ENCODE data around the gene CAMKV. TPM values are rescaled to one million over a fixed set of nuclear protein-coding genes. Genes with fewer than 3 reads are reported as not detected.
"Not testable (repeated sequence)": the region's sequence is repeated elsewhere in the genome, so short reads cannot be mapped to it uniquely, and the experiment has no call there.

Gene CAMKV
- not detected in 2 replicates for total RNA-seq

DNA sequence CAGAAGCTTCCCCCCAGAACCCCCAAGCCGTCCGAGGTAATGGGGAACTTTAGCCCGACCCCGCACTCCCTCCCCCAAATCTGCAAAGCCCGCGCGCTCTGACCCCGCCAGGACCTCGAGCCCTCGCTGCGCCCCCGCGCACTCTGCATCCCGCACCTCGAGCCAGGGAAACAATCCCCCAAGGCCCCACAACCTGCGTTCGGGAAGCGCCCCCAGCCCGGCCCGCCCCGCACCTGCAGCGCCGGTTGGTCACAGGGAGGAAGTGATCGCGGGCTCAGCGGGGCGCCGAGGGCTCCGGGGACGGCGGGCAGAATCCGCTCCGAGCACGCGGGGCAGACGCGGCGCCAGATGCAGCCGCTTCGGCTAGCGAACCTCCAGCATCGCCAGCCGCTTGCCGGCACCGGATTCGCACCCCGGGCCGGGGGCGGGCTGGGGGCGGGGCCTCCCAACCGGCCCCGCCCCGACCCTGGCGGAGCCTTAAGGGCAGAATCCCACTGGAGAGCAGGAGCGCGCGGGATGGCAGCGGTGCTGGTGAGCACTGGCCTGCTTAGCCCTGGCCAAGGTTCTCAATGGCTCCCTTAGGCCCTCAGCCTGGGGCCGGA lies at the start of gene CAMKV:
Gene CAMKV (minus strand): TSS at position 382 of the 602 bp plus-strand sequence. CDS start 7,518 bp downstream, outside the sequence.
- H3K4me2 ChIP-seq (ENCODE audit: insufficient read depth, low read length) = no peak within 1 kb of the TSS
- TF ChIP-seq, protein P1, sequence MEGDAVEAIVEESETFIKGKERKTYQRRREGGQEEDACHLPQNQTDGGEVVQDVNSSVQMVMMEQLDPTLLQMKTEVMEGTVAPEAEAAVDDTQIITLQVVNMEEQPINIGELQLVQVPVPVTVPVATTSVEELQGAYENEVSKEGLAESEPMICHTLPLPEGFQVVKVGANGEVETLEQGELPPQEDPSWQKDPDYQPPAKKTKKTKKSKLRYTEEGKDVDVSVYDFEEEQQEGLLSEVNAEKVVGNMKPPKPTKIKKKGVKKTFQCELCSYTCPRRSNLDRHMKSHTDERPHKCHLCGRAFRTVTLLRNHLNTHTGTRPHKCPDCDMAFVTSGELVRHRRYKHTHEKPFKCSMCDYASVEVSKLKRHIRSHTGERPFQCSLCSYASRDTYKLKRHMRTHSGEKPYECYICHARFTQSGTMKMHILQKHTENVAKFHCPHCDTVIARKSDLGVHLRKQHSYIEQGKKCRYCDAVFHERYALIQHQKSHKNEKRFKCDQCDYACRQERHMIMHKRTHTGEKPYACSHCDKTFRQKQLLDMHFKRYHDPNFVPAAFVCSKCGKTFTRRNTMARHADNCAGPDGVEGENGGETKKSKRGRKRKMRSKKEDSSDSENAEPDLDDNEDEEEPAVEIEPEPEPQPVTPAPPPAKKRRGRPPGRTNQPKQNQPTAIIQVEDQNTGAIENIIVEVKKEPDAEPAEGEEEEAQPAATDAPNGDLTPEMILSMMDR (IDR thresholded peaks at IDR 0.05; ENCODE audit: extremely low read depth, low read depth, low read length) = no peak
- no peaks in the 10 kb centered on the region for H3K9me3 ChIP-seq (ENCODE audit: low read depth, low read length)
- no peaks in the 10 kb centered on the region for H3K4me1 ChIP-seq (ENCODE audit: insufficient read depth, low read length)
- no peaks in the 10 kb centered on the region for H4K20me1 ChIP-seq (ENCODE audit: insufficient read depth, low read length)
- peaks cover 46% of the 10 kb centered on the region for H3K27me3 ChIP-seq (ENCODE audit: insufficient read depth, low read length)
- H3K4me3 ChIP-seq (ENCODE audit: insufficient read depth, low read length) = no peak within 1 kb of the TSS
- H3K36me3 ChIP-seq (ENCODE audit: insufficient read depth, low read length) = no peaks in the 10 kb centered on the region
- H2AFZ ChIP-seq (ENCODE audit: low read length) = no peak within 1 kb of the TSS
- DNase-seq (ENCODE audit: insufficient read length, low spot score, missing footprints) = peak; percentile 88
- no peaks in the 10 kb centered on the region for H3K79me2 ChIP-seq (ENCODE audit: insufficient read depth, low read length)
- H3K27ac ChIP-seq (ENCODE audit: low read depth, low read length) = no peak within 1 kb of the TSS

- H3K4me1 ChIP-seq (ENCODE audit: insufficient read depth, low read length); H4K20me1 ChIP-seq (ENCODE audit: insufficient read depth, low read length); H3K4me2 ChIP-seq (ENCODE audit: insufficient read depth, low read length); H3K27me3 ChIP-seq (ENCODE audit: insufficient read depth, low read length); H3K79me2 ChIP-seq (ENCODE audit: insufficient read depth, low read length); H3K9me3 ChIP-seq (ENCODE audit: low read depth, low read length); H2AFZ ChIP-seq (ENCODE audit: low read length); H3K36me3 ChIP-seq (ENCODE audit: insufficient read depth, low read length); H3K4me3 ChIP-seq (ENCODE audit: insufficient read depth, low read length); DNase-seq (ENCODE audit: insufficient read length, low spot score, missing footprints); H3K27ac ChIP-seq (ENCODE audit: low read depth, low read length): not testable (repeated sequence)
These were observed 48.3 kb upstream of the CAMKV start for GRCh38 chr3:49917806-49918590.

DNA sequence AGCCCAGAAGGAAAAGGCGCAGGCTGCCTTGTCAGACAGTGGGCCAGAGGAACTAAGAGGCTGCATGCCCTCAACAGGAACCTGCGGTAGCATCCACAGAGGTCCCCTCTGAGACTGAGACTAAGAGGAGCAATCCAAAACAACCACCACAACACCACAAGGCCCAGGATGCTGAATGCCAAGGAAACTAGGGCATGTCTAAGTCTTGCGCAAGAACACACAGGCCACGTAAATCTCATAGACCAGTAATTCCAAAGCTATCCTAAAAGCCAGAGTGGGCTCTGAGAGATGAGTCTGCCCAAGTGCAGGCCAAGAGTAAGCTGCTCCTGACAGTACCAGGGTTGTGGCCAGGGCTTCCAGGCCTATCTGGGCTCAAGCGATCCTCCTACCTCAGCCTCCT lies 47.0 kb upstream of the CAMKV start:
- Histone ChIP-seq H3K27ac (ENCODE audit: low read depth, low read length) (no peak overlapping the region), H4K20me1 (ENCODE audit: insufficient read depth, low read length) (peaks cover 6% of the 10 kb centered on the region), H3K27me3 (ENCODE audit: insufficient read depth, low read length) (no peaks in the 10 kb centered on the region), H3K79me2 (ENCODE audit: insufficient read depth, low read length) (no peaks in the 10 kb centered on the region), H3K36me3 (ENCODE audit: insufficient read depth, low read length) (peaks cover 3% of the 10 kb centered on the region), H3K4me2 (ENCODE audit: insufficient read depth, low read length) (no peak overlapping the region), H2AFZ (ENCODE audit: low read length) (no peak overlapping the region), H3K4me1 (ENCODE audit: insufficient read depth, low read length) (peaks cover 4% of the 10 kb centered on the region), H3K9me3 (ENCODE audit: low read depth, low read length) (no peaks in the 10 kb centered on the region), H3K4me3 (ENCODE audit: insufficient read depth, low read length) (no peak overlapping the region)
- peak; percentile 89 for DNase-seq (ENCODE audit: insufficient read length, low spot score, missing footprints)
- TF ChIP-seq, protein P1 (IDR thresholded peaks at IDR 0.05; ENCODE audit: extremely low read depth, low read depth, low read length) = no peak

GRCh38 chr3:49914906-49915305 lies 45.2 kb upstream of the CAMKV start:
- Histone ChIP-seq H3K36me3 (ENCODE audit: insufficient read depth, low read length) (peaks cover 6% of the 10 kb centered on the region), H3K4me2 (ENCODE audit: insufficient read depth, low read length) (no peak overlapping the region), H4K20me1 (ENCODE audit: insufficient read depth, low read length) (peaks cover 6% of the 10 kb centered on the region), H3K4me3 (ENCODE audit: insufficient read depth, low read length) (no peak overlapping the region), H3K27me3 (ENCODE audit: insufficient read depth, low read length) (no peaks in the 10 kb centered on the region), H3K4me1 (ENCODE audit: insufficient read depth, low read length) (peaks cover 4% of the 10 kb centered on the region), H3K9me3 (ENCODE audit: low read depth, low read length) (no peaks in the 10 kb centered on the region), H3K79me2 (ENCODE audit: insufficient read depth, low read length) (no peaks in the 10 kb centered on the region), H2AFZ (ENCODE audit: low read length) (no peak overlapping the region), H3K27ac (ENCODE audit: low read depth, low read length) (no peak overlapping the region)
- DNase-seq (ENCODE audit: insufficient read length, low spot score, missing footprints) = no peak
- TF ChIP-seq, protein P1 (IDR thresholded peaks at IDR 0.05; ENCODE audit: extremely low read depth, low read depth, low read length) = no peak
